H1 (cell line): ENCODE measurements around the gene MEF2B. TPM values are rescaled to one million over a fixed set of nuclear protein-coding genes. Genes with fewer than 3 reads are reported as not detected.

ENCODE experiments used
- CTCF ChIA-PET: fragments of 300-600 bp; sonication (Branson Sonifier 250); formaldehyde crosslinking; loops from one replicate; lab custom pipeline; 2021; ENCODE audit not compliant: partially characterized antibody; lab: Charles Lee
- POLR2A ChIA-PET: fragments of 300-600 bp; sonication (Branson Sonifier 250); formaldehyde crosslinking; loops from one replicate; lab custom pipeline; 2021; ENCODE audit warnings: inconsistent platforms; ENCODE audit not compliant: partially characterized antibody; lab: Charles Lee
- DNase-seq, 2 experiments: peaks; one replicate each; pipeline versions ENCODE4 v3.0.0 to v3.0.0-alpha.2; 2010 to 2022; ENCODE audit warnings: low spot score in 2 of 2, low read depth in 1 of 2, mixed read lengths in 1 of 2
- FAIRE-seq: peaks from 2 replicates; lab custom pipeline; 2011; peaks lifted over from hg19 to GRCh38; lab: Jason Lieb, UNC
- H2AFZ ChIP-seq: 2 replicates; pipeline ENCODE4 v1.8.1; 2012; ENCODE audit warnings: low read length, inconsistent platforms
- H2AK5ac ChIP-seq: 2 replicates; pipeline ENCODE4 v1.6.1; 2013; ENCODE audit warnings: low read depth, low read length
- H2BK120ac ChIP-seq: replicated peaks from 2 replicates; pipeline ENCODE3; 2013; ENCODE audit warnings: low read depth, low read length, inconsistent platforms
- H2BK12ac ChIP-seq: 2 replicates; pipeline ENCODE4 v1.6.1; 2013; ENCODE audit warnings: low read depth, low read length
- H2BK15ac ChIP-seq: 2 replicates; pipeline ENCODE4 v1.6.1; 2013; ENCODE audit warnings: low read length
- H2BK20ac ChIP-seq: 2 replicates; pipeline ENCODE4 v1.6.1; 2013; ENCODE audit warnings: low read length
- H2BK5ac ChIP-seq: 2 replicates; pipeline ENCODE4 v1.6.1; 2013; ENCODE audit warnings: low read depth, low read length
- H3K14ac ChIP-seq: 2 replicates; pipeline ENCODE4 v1.6.1; 2013; ENCODE audit warnings: inconsistent platforms; ENCODE audit not compliant: insufficient read length
- H3K18ac ChIP-seq: 2 replicates; pipeline ENCODE4 v1.6.1; 2013; ENCODE audit warnings: low read length; ENCODE audit errors: extremely low read depth
- H3K23ac ChIP-seq: 2 replicates; pipeline ENCODE4 v1.6.1; 2013; ENCODE audit warnings: inconsistent platforms; ENCODE audit not compliant: insufficient read length
- H3K23me2 ChIP-seq: 2 replicates; pipeline ENCODE4 v1.6.1; 2013; ENCODE audit warnings: low read depth, low read length
- H3K27ac ChIP-seq: 2 replicates; pipeline ENCODE4 v1.6.1; 2011; ENCODE audit warnings: low read depth, low read length, inconsistent platforms
- H3K27me3 ChIP-seq, 4 experiments: replicated peaks in 1 of 4; 1 replicate in 1 of 4; 2 replicates in 3 of 4; pipeline versions ENCODE4 v1.6.1 to v1.8.1; 2011 to 2013; ENCODE audit warnings: low read length in 3 of 4, mild to moderate bottlenecking in 3 of 4, inconsistent platforms in 2 of 4, mixed read lengths in 2 of 4, moderate library complexity in 1 of 4; ENCODE audit not compliant: control insufficient read depth in 3 of 4, insufficient read depth in 3 of 4; ENCODE audit errors: extremely low read depth in 1 of 4
- H3K36me3 ChIP-seq, 4 experiments: 2 replicates each; pipeline versions ENCODE4 v1.6.1 to v1.8.1; 2011 to 2013; ENCODE audit warnings: mild to moderate bottlenecking in 4 of 4, low read length in 3 of 4, moderate library complexity in 2 of 4, control low read depth in 1 of 4, inconsistent platforms in 1 of 4; ENCODE audit not compliant: insufficient read depth in 4 of 4, control insufficient read depth in 2 of 4
- H3K4ac ChIP-seq: replicated peaks from 2 replicates; pipeline ENCODE3; 2013; ENCODE audit warnings: low read length, low read depth, mixed read lengths, inconsistent platforms; ENCODE audit not compliant: insufficient read length
- H3K4me1 ChIP-seq, 4 experiments: replicated peaks in 1 of 4; 1 replicate in 1 of 4; 2 replicates in 3 of 4; pipeline versions ENCODE4 v1.6.1 to v1.8.1; 2011 to 2013; ENCODE audit warnings: low read length in 3 of 4, inconsistent platforms in 2 of 4, mixed read lengths in 1 of 4; ENCODE audit not compliant: insufficient read depth in 4 of 4, control insufficient read depth in 3 of 4
- H3K4me2 ChIP-seq, 2 experiments: 2 replicates each; pipeline versions ENCODE4 v1.6.1 to v1.8.1; 2011 to 2013; ENCODE audit warnings: low read depth in 2 of 2, low read length in 2 of 2, control low read depth in 1 of 2, inconsistent platforms in 1 of 2, mild to moderate bottlenecking in 1 of 2; ENCODE audit not compliant: insufficient read depth in 1 of 2
- H3K4me3 ChIP-seq, 4 experiments: fragments of 200-600, 300-600 bp in 1 of 4; sonication (generic), shearing (Covaris generic), sonication (Bioruptor Twin) in 1 of 4; 2 replicates each; pipeline versions ENCODE4 v1.5.1 to v1.8.1; 2011 to 2016; ENCODE audit warnings: low read length in 4 of 4, low read depth in 3 of 4, control low read depth in 2 of 4, inconsistent platforms in 2 of 4, mild to moderate bottlenecking in 2 of 4, mixed read lengths in 1 of 4, moderate library complexity in 1 of 4; ENCODE audit not compliant: insufficient read depth in 2 of 4; ENCODE audit errors: extremely low read depth in 1 of 4
- H3K56ac ChIP-seq: replicated peaks from 2 replicates; pipeline ENCODE3; 2013; ENCODE audit warnings: low read depth, mild to moderate bottlenecking, mixed read lengths, low read length, inconsistent platforms; ENCODE audit not compliant: insufficient read length
- H3K79me1 ChIP-seq: 2 replicates; pipeline ENCODE4 v1.6.1; 2013; ENCODE audit warnings: low read depth, low read length, control low read depth
- H3K79me2 ChIP-seq, 2 experiments: 2 replicates each; pipeline versions ENCODE4 v1.6.1 to v1.8.1; 2012 to 2013; ENCODE audit warnings: low read length in 2 of 2, mild to moderate bottlenecking in 2 of 2, inconsistent platforms in 1 of 2; ENCODE audit not compliant: insufficient read depth in 2 of 2, control insufficient read depth in 1 of 2
- H3K9ac ChIP-seq, 4 experiments: replicated peaks in 1 of 4; 1 replicate in 1 of 4; 2 replicates in 3 of 4; pipeline versions ENCODE4 v1.6.1 to v1.8.1; 2011 to 2013; ENCODE audit warnings: low read depth in 3 of 4, low read length in 3 of 4, control low read depth in 2 of 4, mild to moderate bottlenecking in 2 of 4, moderate library complexity in 2 of 4, inconsistent platforms in 1 of 4; ENCODE audit errors: extremely low read depth in 1 of 4
- H3K9me3 ChIP-seq, 2 experiments: 2 replicates each; pipeline versions ENCODE4 v1.6.1 to v1.8.1; 2012 to 2013; ENCODE audit warnings: mild to moderate bottlenecking in 2 of 2, moderate library complexity in 2 of 2, control low read depth in 1 of 2, inconsistent platforms in 1 of 2, low read depth in 1 of 2, low read length in 1 of 2, mixed read lengths in 1 of 2; ENCODE audit not compliant: insufficient read depth in 2 of 2
- H4K20me1 ChIP-seq, 2 experiments: replicated peaks in 1 of 2; 2 replicates each; pipeline versions ENCODE3 to v1.8.1; 2011 to 2013; ENCODE audit warnings: inconsistent platforms in 2 of 2, low read length in 2 of 2, mild to moderate bottlenecking in 1 of 2; ENCODE audit not compliant: insufficient read depth in 2 of 2, control insufficient read depth in 1 of 2
- H4K5ac ChIP-seq: 2 replicates; pipeline ENCODE4 v1.6.1; 2013; ENCODE audit warnings: low read length, low read depth, mixed read lengths, inconsistent platforms; ENCODE audit not compliant: insufficient read length
- H4K8ac ChIP-seq: 2 replicates; pipeline ENCODE4 v1.8.0; 2013; ENCODE audit warnings: mild to moderate bottlenecking, moderate library complexity, low read length, inconsistent platforms; ENCODE audit not compliant: insufficient read depth; ENCODE audit errors: extremely low read depth
- H4K91ac ChIP-seq: replicated peaks from 2 replicates; pipeline ENCODE3; 2013; ENCODE audit warnings: low read length, mixed read lengths, inconsistent platforms; ENCODE audit not compliant: insufficient read length
- CEBPB ChIP-seq: IDR thresholded peaks from 2 replicates; pipeline ENCODE4 v1.6.1; 2012; ENCODE audit warnings: low read depth, low read length
- HDAC2 ChIP-seq, 2 experiments: fragments of 300-600 bp in 1 of 2; sonication (generic) in 1 of 2; IDR thresholded peaks; 2 replicates each; pipeline ENCODE4 v1.6.1; 2011 to 2012; ENCODE audit warnings: low read depth in 2 of 2, low read length in 2 of 2, mild to moderate bottlenecking in 2 of 2, moderate library complexity in 2 of 2, borderline replicate concordance in 1 of 2, inconsistent platforms in 1 of 2
- HDAC6 ChIP-seq: IDR thresholded peaks from one replicate; pipeline ENCODE4 v1.7.1; 2012; ENCODE audit warnings: low read depth, mild to moderate bottlenecking, inconsistent platforms, low read length, moderate library complexity
- KDM5A ChIP-seq: fragments of 200-600 bp; IDR thresholded peaks from 2 replicates; pipeline ENCODE4 v1.7.1; 2012; ENCODE audit warnings: mild to moderate bottlenecking, low read length, inconsistent platforms, mixed read lengths
- MAFK ChIP-seq: IDR thresholded peaks from 2 replicates; pipeline ENCODE4 v1.6.1; 2012; ENCODE audit warnings: low read depth, mild to moderate bottlenecking, improper control_type of control experiment, low read length
- MAX ChIP-seq: IDR thresholded peaks from 2 replicates; pipeline ENCODE4 v1.6.1; 2012; ENCODE audit warnings: inconsistent platforms
- POLR2A ChIP-seq, 2 experiments: IDR thresholded peaks; 1 replicate in 1 of 2; 2 replicates in 1 of 2; pipeline ENCODE4 v1.6.1; 2011; ENCODE audit warnings: low read depth in 2 of 2, low read length in 2 of 2, mild to moderate bottlenecking in 2 of 2; ENCODE audit errors: control extremely low read depth in 1 of 2
- POLR2AphosphoS5 ChIP-seq: IDR thresholded peaks from 2 replicates; pipeline ENCODE4 v1.6.1; 2011; ENCODE audit warnings: low read depth, low read length
- RAD21 ChIP-seq, 2 experiments: IDR thresholded peaks in 1 of 2; conservative IDR thresholded peaks in 1 of 2; 2 replicates each; pipeline ENCODE4 v1.6.1; 2011; ENCODE audit warnings: low read depth in 2 of 2, low read length in 2 of 2, improper control_type of control experiment in 1 of 2, inconsistent platforms in 1 of 2, mild to moderate bottlenecking in 1 of 2, moderate library complexity in 1 of 2
- SIX5 ChIP-seq: IDR thresholded peaks from 2 replicates; pipeline ENCODE4 v1.6.1; 2011; ENCODE audit warnings: mild to moderate bottlenecking, low read depth, low read length
- SP1 ChIP-seq: IDR thresholded peaks from 2 replicates; pipeline ENCODE4 v1.6.1; 2011; ENCODE audit warnings: low read depth, low read length
- TAF1 ChIP-seq: IDR thresholded peaks from 2 replicates; pipeline ENCODE4 v1.6.1; 2011; ENCODE audit warnings: mild to moderate bottlenecking, low read depth, low read length
- WGBS, 2 experiments: shearing (Covaris generic) in 1 of 2; methylation state at CpG; one replicate each; pipeline versions ENCODE4 v1.1.6 to v1.1.7; 2013 to 2015; ENCODE audit warnings: low lambda C conversion rate in 2 of 2, mixed read lengths in 2 of 2, inconsistent platforms in 1 of 2, low coverage in 1 of 2, missing lambda C conversion rate in 1 of 2; ENCODE audit not compliant: insufficient replicate concordance in 2 of 2, insufficient coverage in 1 of 2, insufficient read length in 1 of 2; ENCODE audit errors: extremely low coverage in 1 of 2, missing lambda C conversion rate in 1 of 2; 5-methylcytosine and 5-hydroxymethylcytosine counted together
- polyA plus RNA-seq, 7 experiments: library from polyadenylated mRNA; depleted of rRNA in 3 of 7; stranded (reverse) in 5 of 7; unstranded in 2 of 7; fragments of >200 nt in 5 of 7; fragments of 200-250 nt in 2 of 7; gene quantifications; 1 replicate in 5 of 7; 2 replicates in 1 of 7; 4 replicates in 1 of 7; pipeline versions ENCODE4 v1.2.1 to v1.2.3, GENCODE V29; 2011 to 2013; ENCODE audit warnings: missing spikeins in 2 of 7, mixed read lengths in 2 of 7
- total RNA-seq: library from RNA; stranded (reverse); fragmentation: NEBNext Ultra II Directional; extraction: Animal tissue kit (Norgen Biotek cat#: 25700); gene quantifications from 2 replicates; pipeline ENCODE4 v1.2.1, GENCODE V29; 2021

MEF2B gene
- total and polyA plus RNA-seq, 2 of the 8 experiments (the other 6 are each of a cell fraction or from before 2014, with no cell fraction given), result 2.8 to 3.7 TPM

DNA sequence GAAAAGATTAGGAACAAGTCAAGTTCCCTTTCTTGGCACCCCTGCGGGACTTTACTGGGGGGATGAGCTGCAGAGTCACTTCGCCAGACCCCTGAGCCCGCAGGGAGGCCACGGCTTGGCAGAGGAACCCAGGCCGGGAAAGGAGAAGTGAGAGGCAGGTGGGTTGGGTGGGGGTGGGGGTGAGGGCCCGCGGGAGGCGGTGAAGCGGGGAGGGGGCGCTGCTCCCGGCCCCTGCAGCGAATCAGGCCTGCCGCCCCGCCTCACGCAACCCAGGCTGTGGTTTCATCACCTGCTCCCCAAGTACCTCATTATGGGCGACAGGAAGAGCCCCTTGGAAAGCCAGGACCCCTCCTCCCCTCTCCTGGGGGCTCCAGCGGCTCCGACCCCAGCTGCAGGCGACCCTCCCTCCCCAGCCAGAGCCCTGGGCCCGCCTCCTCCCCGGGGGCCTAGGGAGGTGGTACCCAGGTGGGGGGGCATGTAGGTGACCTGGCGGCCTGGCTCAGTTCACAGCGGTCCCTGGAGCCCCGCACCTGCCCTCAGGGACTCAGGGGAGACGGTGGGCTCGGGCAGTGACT is 9.5 kb downstream of the MEF2B start:
- peak overlapping the region; percentile 19 to 50; a peak in 3 of 4 replicates for H3K4me2 ChIP-seq
- H3K56ac ChIP-seq, result no peak overlapping the region
- no peaks in the 10 kb centered on the region for H3K9me3 ChIP-seq
- peak; percentile 33 to 76 for DNase-seq
- peak overlapping the region in 1 of 4 experiments; percentile 29; a peak in 2 of 8 replicates for H3K4me3 ChIP-seq
- FAIRE-seq, result no peak
- 48% methylated on average over 17 of the region's 26 CpGs; no CpG with 5 or more reads in 1 of the 2 experiments for WGBS, 2 experiments
- no peak overlapping the region; a peak in 1 of 7 replicates for H3K9ac ChIP-seq
- H3K36me3 ChIP-seq, result peaks cover 0 to 8% (median 0%) of the 10 kb centered on the region in 4 experiments; a peak in 1 of 8 replicates
- H4K8ac ChIP-seq, result peak overlapping the region; percentile 97
- no peaks in the 10 kb centered on the region for H3K79me2 ChIP-seq
- no peak overlapping the region for H2AFZ ChIP-seq
- no peak overlapping the region for H3K23ac ChIP-seq
- H3K23me2 ChIP-seq, result peaks cover 4% of the 10 kb centered on the region; the same call in 1 of the 2 replicates
- peaks cover 0 to 8% (median 5%) of the 10 kb centered on the region in 4 experiments; a peak in 4 of 7 replicates for H3K4me1 ChIP-seq
- no peaks in the 10 kb centered on the region for H4K20me1 ChIP-seq
- peak overlapping the region; percentile 93 for H4K91ac ChIP-seq
- no peaks in the 10 kb centered on the region for H3K79me1 ChIP-seq
- peak overlapping the region; percentile 64 for H2BK120ac ChIP-seq
- H3K18ac ChIP-seq, result peak overlapping the region; percentile 60; the same call in 1 of the 2 replicates
- H3K27ac ChIP-seq, result no peak overlapping the region; the same call in 1 of the 2 replicates
- H2BK12ac ChIP-seq, result 0 out of 2 replicates have a peak overlapping the region, but pooled peaks have one; percentile 63
- no peaks in the 10 kb centered on the region; a peak in 1 of 7 replicates for H3K27me3 ChIP-seq
- CTCF ChIA-PET, result interaction anchor here (0.6 to 11.9 kb wide), 7 partner anchors 9 to 173 kb away, joined by 3 to 109 read pairs (median 3); partner anchors contain the start of gene MEF2B
- H2BK20ac ChIP-seq, result peak overlapping the region; percentile 90; the same call in 1 of the 2 replicates
- H2BK5ac ChIP-seq, result peak overlapping the region; percentile 76
- no peak overlapping the region for H2BK15ac ChIP-seq
- POLR2A ChIA-PET, result interaction anchor here (0.7 to 9.4 kb wide), 9 partner anchors 9 to 172 kb away, joined by 3 to 133 read pairs (median 3); partner anchors contain the start of gene MEF2B
- H4K5ac ChIP-seq, result peak overlapping the region; percentile 68
- H2AK5ac ChIP-seq, result peak overlapping the region; percentile 24; the same call in 1 of the 2 replicates
- peak overlapping the region; percentile 85 for H3K4ac ChIP-seq
- no peak overlapping the region for H3K14ac ChIP-seq
- no peak for TF ChIP-seq KDM5A
- peak in 1 of 2 experiments; percentile 24; a peak in 1 of 3 replicates for TF ChIP-seq POLR2A (IDR thresholded peaks at IDR 0.05; ENCODE audit: control extremely low read depth in 1 of 2, low read depth in 2 of 2, low read length in 2 of 2)
- TF ChIP-seq MAFK, result no peak
- TF ChIP-seq MAX, result peak; percentile 42; the same call in 1 of the 2 replicates
- TF ChIP-seq TAF1, result peak; percentile 43; the same call in 1 of the 2 replicates
- TF ChIP-seq HDAC2 (IDR thresholded peaks at IDR 0.05; ENCODE audit: borderline replicate concordance in 1 of 2, low read depth in 2 of 2, low read length in 2 of 2), result no peak
- no peak for TF ChIP-seq HDAC6
- no peak for TF ChIP-seq SP1
- no peak for TF ChIP-seq SIX5
- peak; percentile 71; the same call in 1 of the 2 replicates for TF ChIP-seq CEBPB
- no peak for TF ChIP-seq RAD21 (IDR thresholded peaks at IDR 0.05 in 1 of 2, conservative IDR thresholded peaks at IDR 0.05 in 1 of 2; ENCODE audit: low read depth in 2 of 2, low read length in 2 of 2)
- TF ChIP-seq POLR2AphosphoS5, result no peak
